Choroid plexus epithelial cell (primary cell): ENCODE measurements around the gene FBN2.

Experiments used
- DNase-seq: peaks from one replicate; pipeline ENCODE4 v3.0.0-alpha.2; 2010; ENCODE audit warnings: low read depth
- H3K4me3 ChIP-seq: 2 replicates; pipeline ENCODE4 v1.5.1; 2011; ENCODE audit warnings: low read depth, mild to moderate bottlenecking, control low read depth, low read length, moderate library complexity
- CTCF ChIP-seq: conservative IDR thresholded peaks from 2 replicates; pipeline ENCODE4 v1.5.1; 2011; ENCODE audit warnings: low read depth, mild to moderate bottlenecking, control low read depth, inconsistent platforms, low read length, moderate library complexity

FBN2 gene

GRCh38 chr5:128494516-128494915 is 43.5 kb downstream of the FBN2 start:
- H3K4me3 ChIP-seq, result no peak overlapping the region
- peak; percentile 49 for TF ChIP-seq CTCF
- DNase-seq, result peak; percentile 30

- no peak for DNase-seq
- no peak for TF ChIP-seq CTCF
These were observed 44.3 kb downstream of the FBN2 start for GRCh38 chr5:128493657-128494329.

GRCh38 chr5:128491291-128491690 is 46.8 kb downstream of the FBN2 start:
- DNase-seq, result peak; percentile 59
- no peak overlapping the region for H3K4me3 ChIP-seq
- TF ChIP-seq CTCF, result no peak

More at GRCh38 chr5:128493657-128494329, 44.3 kb downstream of the FBN2 start:
- H3K4me3 ChIP-seq, result no peak overlapping the region

- no peak overlapping the region for H3K4me3 ChIP-seq
- TF ChIP-seq CTCF, result no peak
- peak; percentile 48 for DNase-seq
These were observed 47.3 kb downstream of the FBN2 start for GRCh38 chr5:128490761-128491160.

GRCh38 chr5:128487041-128487440 is 51.0 kb downstream of the FBN2 start:
- peak; percentile 38 for DNase-seq
- TF ChIP-seq CTCF, result no peak
- no peak overlapping the region for H3K4me3 ChIP-seq

- H3K4me3 ChIP-seq, result no peak overlapping the region
- TF ChIP-seq CTCF, result no peak
- no peak for DNase-seq
These were observed 54.3 kb downstream of the FBN2 start for GRCh38 chr5:128483738-128484137.
